Measurements from ENCODE around the gene RPS2. TPM values are rescaled to one million over a fixed set of nuclear protein-coding genes. Genes with fewer than 3 reads are reported as not detected.

RPS2 gene
- total RNA-seq, 4 donors from 2014 or later, result 2,603 to 4,441 (median 3,196) TPM

- no peak for TF ChIP-seq POLR2A (IDR thresholded peaks at IDR 0.05)
- no peak for TF ChIP-seq CTCF (IDR thresholded peaks at IDR 0.05)
- no peak for DNase-seq (ENCODE audit: low spot score in 2 of 2)
- intact Hi-C loops (cut with DNase I; ENCODE audit: low total_unique reads), result no loop called here
- WGBS, 2 donors, result 0% methylated on average over 4 to 53 of the region's 81 CpGs
- peak overlapping the region; percentile 22 for H3K4me3 ChIP-seq (ENCODE audit: low read depth, poor library complexity, severe bottlenecking)
Measured at GRCh38 chr16:1917665-1918350, 46.8 kb downstream of the RPS2 start.

- 6 to 11% methylated on average over 10 to 15 of the region's 22 CpGs for WGBS, 2 donors
- TF ChIP-seq POLR2A (IDR thresholded peaks at IDR 0.05) (no peak), CTCF (IDR thresholded peaks at IDR 0.05) (no peak)
Measured at GRCh38 chr16:1917056-1917664, 47.5 kb downstream of the RPS2 start.

GRCh38 chr16:1916640-1916990 is 48.0 kb downstream of the RPS2 start:
- WGBS, 2 donors, result 25 to 26% methylated on average over 5 of the region's 5 CpGs

More at GRCh38 chr16:1917056-1917664, 47.5 kb downstream of the RPS2 start:
- intact Hi-C loops (cut with DNase I; ENCODE audit: low total_unique reads), result no loop called here
- peak overlapping the region; percentile 22 for H3K4me3 ChIP-seq (ENCODE audit: low read depth, poor library complexity, severe bottlenecking)
- no peak for DNase-seq (ENCODE audit: low spot score in 2 of 2)

GRCh38 chr16:1915732-1916639 is 48.6 kb downstream of the RPS2 start:
- TF ChIP-seq CTCF (IDR thresholded peaks at IDR 0.05) (no peak), POLR2A (IDR thresholded peaks at IDR 0.05) (no peak)
- DNase-seq (ENCODE audit: low spot score in 2 of 2), result no peak
- intact Hi-C loops (cut with DNase I; ENCODE audit: low total_unique reads), result no loop called here
- no peak overlapping the region for H3K4me3 ChIP-seq (ENCODE audit: low read depth, poor library complexity, severe bottlenecking)
- WGBS, 2 donors, result 47 to 53% methylated on average over 14 of the region's 25 CpGs

More at GRCh38 chr16:1916640-1916990, 48.0 kb downstream of the RPS2 start:
- no peak for TF ChIP-seq CTCF (IDR thresholded peaks at IDR 0.05)
- no peak for TF ChIP-seq POLR2A (IDR thresholded peaks at IDR 0.05)
- DNase-seq (ENCODE audit: low spot score in 2 of 2), result no peak
- H3K4me3 ChIP-seq (ENCODE audit: low read depth, poor library complexity, severe bottlenecking), result peak overlapping the region; percentile 22
- intact Hi-C loops (cut with DNase I; ENCODE audit: low total_unique reads), result no loop called here

GRCh38 chr16:1914988-1915387 is 49.6 kb downstream of the RPS2 start:
- 50 to 56% methylated on average over 8 of the region's 8 CpGs for WGBS, 2 donors
- H3K4me3 ChIP-seq (ENCODE audit: low read depth, poor library complexity, severe bottlenecking), result no peak overlapping the region
- DNase-seq (ENCODE audit: low spot score in 2 of 2), result no peak
- intact Hi-C loops (cut with DNase I; ENCODE audit: low total_unique reads), result no loop called here
- TF ChIP-seq CTCF (IDR thresholded peaks at IDR 0.05), result no peak
- no peak for TF ChIP-seq POLR2A (IDR thresholded peaks at IDR 0.05)

Measured in lower leg skin (tissue), 4 donors.